ENCODE data around the gene C6orf89. TPM values are rescaled to one million over a fixed set of nuclear protein-coding genes. Genes with fewer than 3 reads are reported as not detected.
"Not testable (repeated sequence)": the region's sequence is repeated elsewhere in the genome, so short reads cannot be mapped to it uniquely, and the experiment has no call there.

The C6orf89 gene
- total RNA-seq, 1 donor: 58.2 TPM

- no peak for DNase-seq (ENCODE audit: low read depth)
These were observed 54.3 kb downstream of the C6orf89 start for GRCh38 chr6:36940027-36940426.

GRCh38 chr6:36941561-36941960 lies 55.8 kb downstream of the C6orf89 start:
- DNase-seq (ENCODE audit: low read depth); H3K4me3 ChIP-seq (ENCODE audit: low read depth, low read length): not testable (repeated sequence)

More at GRCh38 chr6:36940027-36940426, 54.3 kb downstream of the C6orf89 start:
- no peak overlapping the region for H3K4me3 ChIP-seq (ENCODE audit: low read depth, low read length)
- no peak for TF ChIP-seq CTCF (IDR thresholded peaks at IDR 0.05; ENCODE audit: insufficient read depth, low read length)

- H3K4me3 ChIP-seq (ENCODE audit: low read depth, low read length); DNase-seq (ENCODE audit: low read depth): not testable (repeated sequence)
These were observed 56.6 kb downstream of the C6orf89 start for GRCh38 chr6:36942329-36942728.

- no peak overlapping the region for H3K4me3 ChIP-seq (ENCODE audit: low read depth, low read length)
- no peak for TF ChIP-seq CTCF (IDR thresholded peaks at IDR 0.05; ENCODE audit: insufficient read depth, low read length)
- DNase-seq (ENCODE audit: low read depth): no peak
These were observed 58.9 kb downstream of the C6orf89 start for GRCh38 chr6:36944650-36945049.

- H3K4me3 ChIP-seq (ENCODE audit: low read depth, low read length): no peak overlapping the region
- no peak for DNase-seq (ENCODE audit: low read depth)
- no peak for TF ChIP-seq CTCF (IDR thresholded peaks at IDR 0.05; ENCODE audit: insufficient read depth, low read length)
These were observed 59.5 kb downstream of the C6orf89 start for GRCh38 chr6:36945301-36945700.

GRCh38 chr6:36946526-36946925 lies 60.8 kb downstream of the C6orf89 start:
- H3K4me3 ChIP-seq (ENCODE audit: low read depth, low read length): no peak overlapping the region
- DNase-seq (ENCODE audit: low read depth): no peak
- no peak for TF ChIP-seq CTCF (IDR thresholded peaks at IDR 0.05; ENCODE audit: insufficient read depth, low read length)

- TF ChIP-seq CTCF (IDR thresholded peaks at IDR 0.05; ENCODE audit: insufficient read depth, low read length): no peak
- no peak overlapping the region for H3K4me3 ChIP-seq (ENCODE audit: low read depth, low read length)
- no peak for DNase-seq (ENCODE audit: low read depth)
These were observed 62.0 kb downstream of the C6orf89 start for GRCh38 chr6:36947570-36948351.

GRCh38 chr6:36949076-36949475 lies 63.3 kb downstream of the C6orf89 start:
- H3K4me3 ChIP-seq (ENCODE audit: low read depth, low read length); DNase-seq (ENCODE audit: low read depth): not testable (repeated sequence)

Data from fibroblast of the aortic adventitia (primary cell).